Type B pancreatic cell (in vitro differentiated cells): ENCODE measurements around the gene PRDM16. TPM values are rescaled to one million over a fixed set of nuclear protein-coding genes. Genes with fewer than 3 reads are reported as not detected.
A peak's percentile ranks its signal among the peaks of the same experiment; 100 is the strongest.

Source experiments
- DNase-seq: peaks from one replicate; pipeline ENCODE4 v3.0.0; 2021; ENCODE audit warnings: mixed read lengths; ENCODE audit not compliant: unreplicated experiment; ENCODE audit errors: extremely low spot score
- H3K27ac Mint-ChIP-seq: 2 replicates; pipeline ENCODE4 v1.8.0; 2021; ENCODE audit warnings: mild to moderate bottlenecking, mixed read lengths
- H3K27me3 Mint-ChIP-seq: 2 replicates; pipeline ENCODE4 v1.8.0; 2021; ENCODE audit warnings: mixed read lengths
- H3K36me3 Mint-ChIP-seq: 2 replicates; pipeline ENCODE4 v1.8.0; 2021; ENCODE audit warnings: mixed read lengths
- H3K4me1 Mint-ChIP-seq: one replicate; pipeline ENCODE4 v1.8.0; 2021; ENCODE audit warnings: mixed read lengths; ENCODE audit not compliant: unreplicated experiment
- H3K4me3 Mint-ChIP-seq: 2 replicates; pipeline ENCODE4 v1.8.0; 2021; ENCODE audit warnings: mild to moderate bottlenecking, mixed read lengths
- H3K9me3 Mint-ChIP-seq: 2 replicates; pipeline ENCODE4 v1.8.0; 2021; ENCODE audit warnings: mixed read lengths
- CTCF ChIP-seq: fragments of 200-600 bp; sonication (generic); conservative IDR thresholded peaks from 2 replicates; pipeline ENCODE4 v1.5.0; 2021; ENCODE audit warnings: antibody characterized with exemption, mild to moderate bottlenecking
- total RNA-seq: library from RNA; stranded (reverse); gene quantifications from 2 replicates; pipeline ENCODE4 v1.2.1, GENCODE V29; 2021; ENCODE audit warnings: low replicate concordance

Gene PRDM16
- total RNA-seq, 1 donor from 2014 or later: 23.6 TPM

DNA sequence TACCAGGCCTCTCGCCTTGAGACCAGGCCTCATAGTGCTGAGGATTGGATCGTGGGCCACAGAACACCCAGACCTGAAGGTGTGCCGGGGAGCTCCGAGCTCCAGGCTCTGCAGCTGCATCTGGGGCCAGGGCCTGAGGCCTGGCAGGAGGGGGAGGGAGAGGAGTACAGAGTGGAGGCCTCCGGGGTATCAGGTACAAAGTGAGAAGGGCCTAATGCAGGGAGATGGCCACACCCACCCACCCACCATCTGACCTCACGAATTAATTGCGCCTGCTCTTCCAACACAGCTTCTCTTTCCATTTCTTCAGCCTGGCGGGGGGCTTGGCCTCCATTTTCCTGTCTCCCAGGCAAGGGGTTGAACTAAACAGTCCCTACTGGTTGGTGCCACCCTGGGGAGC is 286.1 kb downstream of the PRDM16 start:
- no peak for TF ChIP-seq CTCF
- Mint-ChIP-seq H3K27me3 (peaks cover 19% of the 10 kb centered on the region), H3K4me1 (peaks cover 24% of the 10 kb centered on the region), H3K27ac (no peak overlapping the region), H3K9me3 (no peaks in the 10 kb centered on the region), H3K4me3 (no peak overlapping the region), H3K36me3 (no peaks in the 10 kb centered on the region)
- no peak for DNase-seq

GRCh38 chr1:3355894-3356826 is 287.2 kb downstream of the PRDM16 start:
- DNase-seq: no peak
- Mint-ChIP-seq H3K27me3 (peaks cover 19% of the 10 kb centered on the region), H3K4me1 (peaks cover 28% of the 10 kb centered on the region), H3K4me3 (no peak overlapping the region), H3K27ac (no peak overlapping the region), H3K36me3 (no peaks in the 10 kb centered on the region), H3K9me3 (no peaks in the 10 kb centered on the region)
- no peak for TF ChIP-seq CTCF

DNA sequence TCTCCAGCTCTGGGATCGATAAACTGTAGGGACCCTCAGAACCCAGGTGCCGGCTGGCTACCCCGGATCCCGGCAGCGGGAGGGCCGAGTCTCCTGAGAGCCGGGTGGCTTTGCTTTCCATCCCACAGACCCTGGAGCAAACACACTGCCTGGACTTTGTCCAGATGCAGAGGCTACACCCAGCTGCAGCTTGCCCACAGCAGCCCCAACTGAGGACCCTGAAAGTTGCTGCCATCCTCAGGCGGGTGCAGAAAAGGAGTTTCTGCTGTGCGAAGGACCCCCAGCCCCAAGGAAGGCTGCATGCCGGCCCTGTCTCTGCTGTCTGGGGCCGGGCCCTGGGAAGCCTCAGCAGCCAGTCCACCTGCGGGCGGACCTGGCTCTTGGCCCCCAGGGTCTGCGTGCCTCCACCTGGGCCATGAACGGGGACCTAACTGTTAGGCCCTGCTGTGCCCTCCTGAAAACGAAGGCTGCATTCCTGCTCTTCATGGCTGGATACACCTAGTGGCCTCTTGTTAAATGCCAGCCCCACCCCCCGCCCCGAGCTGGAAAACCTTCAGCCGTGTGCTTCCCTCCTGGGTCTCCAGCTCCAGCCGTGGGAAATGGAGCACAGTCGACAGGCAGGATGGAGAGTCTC is 287.9 kb downstream of the PRDM16 start:
- DNase-seq: no peak
- no peaks in the 10 kb centered on the region for H3K9me3 Mint-ChIP-seq
- peaks cover 25% of the 10 kb centered on the region for H3K4me1 Mint-ChIP-seq
- H3K27me3 Mint-ChIP-seq: peaks cover 24% of the 10 kb centered on the region
- H3K36me3 Mint-ChIP-seq: no peaks in the 10 kb centered on the region
- peak; percentile 36 for TF ChIP-seq CTCF
- H3K27ac Mint-ChIP-seq: no peak overlapping the region
- no peak overlapping the region for H3K4me3 Mint-ChIP-seq

DNA sequence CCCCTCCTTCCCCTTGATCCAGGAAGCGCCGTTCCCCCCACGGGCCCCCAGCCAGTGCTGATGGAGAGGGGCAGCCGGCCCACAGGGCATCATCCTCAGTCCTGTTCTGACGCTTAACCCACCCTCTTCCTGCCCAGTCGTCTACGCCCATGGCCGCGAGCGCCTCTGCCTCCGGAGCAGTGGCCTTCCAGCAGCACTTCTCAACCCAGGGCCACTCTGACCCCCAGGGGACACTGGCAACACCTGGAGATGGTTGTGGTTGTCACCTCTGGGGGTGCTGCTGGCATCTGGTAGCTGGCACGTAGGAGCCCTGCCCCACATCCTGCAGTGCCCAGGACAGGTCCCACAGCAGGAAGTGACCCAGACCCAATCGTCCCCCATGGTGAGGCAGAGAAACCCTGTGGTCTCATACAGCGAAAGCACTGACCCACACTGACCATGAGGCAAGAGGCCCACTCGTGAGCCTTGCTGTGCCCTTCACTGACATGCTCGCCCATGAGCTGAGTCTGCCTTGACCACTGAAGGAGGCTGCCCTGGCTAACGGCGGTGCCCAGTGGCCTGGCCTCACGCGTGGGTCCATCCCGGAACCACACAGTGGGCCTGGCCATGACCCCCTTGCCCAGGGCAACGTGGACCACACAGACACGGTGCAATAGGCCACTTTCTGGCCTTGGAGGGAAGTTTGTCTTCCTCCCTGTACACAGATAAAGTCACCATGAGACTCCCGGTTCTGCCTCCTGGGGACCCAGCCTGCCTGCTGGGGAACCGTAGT is 288.7 kb downstream of the PRDM16 start:
- H3K27ac Mint-ChIP-seq: no peak overlapping the region
- H3K36me3 Mint-ChIP-seq: no peaks in the 10 kb centered on the region
- peaks cover 25% of the 10 kb centered on the region for H3K27me3 Mint-ChIP-seq
- H3K9me3 Mint-ChIP-seq: no peaks in the 10 kb centered on the region
- H3K4me1 Mint-ChIP-seq: peaks cover 19% of the 10 kb centered on the region
- TF ChIP-seq CTCF: no peak
- no peak for DNase-seq
- no peak overlapping the region for H3K4me3 Mint-ChIP-seq

DNA sequence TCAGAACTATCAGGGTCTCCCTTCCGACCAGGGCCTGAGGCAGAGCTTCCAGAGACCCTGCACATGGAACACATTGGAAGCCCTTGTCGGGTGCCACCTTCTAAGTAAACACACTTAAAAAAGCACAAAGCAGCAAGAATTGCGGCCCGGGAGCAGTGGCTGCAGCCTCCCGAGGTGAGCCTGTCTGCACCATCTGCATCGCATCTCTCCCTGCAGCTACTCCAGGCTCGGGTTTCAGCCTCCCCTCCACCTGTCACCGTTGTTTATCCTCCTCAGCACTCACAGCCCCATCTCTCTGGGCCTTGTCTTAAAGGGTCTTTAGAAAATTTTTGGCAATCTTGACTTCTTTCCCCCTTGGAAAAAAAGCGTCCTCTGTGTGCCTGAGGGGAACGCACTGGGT is 290.3 kb downstream of the PRDM16 start:
- Mint-ChIP-seq H3K4me3 (peak overlapping the region; percentile 40), H3K36me3 (no peaks in the 10 kb centered on the region), H3K4me1 (peaks cover 19% of the 10 kb centered on the region), H3K27ac (peak overlapping the region; percentile 51), H3K27me3 (peaks cover 33% of the 10 kb centered on the region), H3K9me3 (no peaks in the 10 kb centered on the region)
- DNase-seq: no peak
- TF ChIP-seq CTCF: no peak
